Type B pancreatic cell (in vitro differentiated cells): ENCODE results near the gene WDR46. TPM values are rescaled to one million over a fixed set of nuclear protein-coding genes. Genes with fewer than 3 reads are reported as not detected.
A peak's percentile ranks its signal among the peaks of the same experiment; 100 is the strongest.

Experiments
- DNase-seq: peaks from one replicate; pipeline ENCODE4 v3.0.0; 2021; ENCODE audit warnings: mixed read lengths; ENCODE audit not compliant: unreplicated experiment; ENCODE audit errors: extremely low spot score
- H3K27ac Mint-ChIP-seq: 2 replicates; pipeline ENCODE4 v1.8.0; 2021; ENCODE audit warnings: mild to moderate bottlenecking, mixed read lengths
- H3K27me3 Mint-ChIP-seq: 2 replicates; pipeline ENCODE4 v1.8.0; 2021; ENCODE audit warnings: mixed read lengths
- H3K36me3 Mint-ChIP-seq: 2 replicates; pipeline ENCODE4 v1.8.0; 2021; ENCODE audit warnings: mixed read lengths
- H3K4me1 Mint-ChIP-seq: one replicate; pipeline ENCODE4 v1.8.0; 2021; ENCODE audit warnings: mixed read lengths; ENCODE audit not compliant: unreplicated experiment
- H3K4me3 Mint-ChIP-seq: 2 replicates; pipeline ENCODE4 v1.8.0; 2021; ENCODE audit warnings: mild to moderate bottlenecking, mixed read lengths
- H3K9me3 Mint-ChIP-seq: 2 replicates; pipeline ENCODE4 v1.8.0; 2021; ENCODE audit warnings: mixed read lengths
- CTCF ChIP-seq: fragments of 200-600 bp; sonication (generic); conservative IDR thresholded peaks from 2 replicates; pipeline ENCODE4 v1.5.0; 2021; ENCODE audit warnings: antibody characterized with exemption, mild to moderate bottlenecking
- total RNA-seq: library from RNA; stranded (reverse); gene quantifications from 2 replicates; pipeline ENCODE4 v1.2.1, GENCODE V29; 2021; ENCODE audit warnings: low replicate concordance

Gene WDR46
- total RNA-seq, 1 donor from 2014 or later, result 67.4 TPM

- peaks cover 2% of the 10 kb centered on the region for H3K4me1 Mint-ChIP-seq
- no peak for TF ChIP-seq CTCF
- no peak for DNase-seq
- H3K36me3 Mint-ChIP-seq, result no peaks in the 10 kb centered on the region
- no peak overlapping the region for H3K27ac Mint-ChIP-seq
- H3K27me3 Mint-ChIP-seq, result peaks cover 3% of the 10 kb centered on the region
- no peak overlapping the region for H3K4me3 Mint-ChIP-seq
- no peaks in the 10 kb centered on the region for H3K9me3 Mint-ChIP-seq
These were observed 40.0 kb upstream of the WDR46 start for GRCh38 chr6:33329058-33329457.

- H3K27ac Mint-ChIP-seq, result no peak overlapping the region
- H3K9me3 Mint-ChIP-seq, result no peaks in the 10 kb centered on the region
- H3K36me3 Mint-ChIP-seq, result peaks cover 9% of the 10 kb centered on the region
- peak overlapping the region; percentile 100 for H3K4me3 Mint-ChIP-seq
- H3K4me1 Mint-ChIP-seq, result peaks cover 38% of the 10 kb centered on the region
- no peak for TF ChIP-seq CTCF
- no peaks in the 10 kb centered on the region for H3K27me3 Mint-ChIP-seq
- DNase-seq, result no peak
These were observed 35.1 kb upstream of the WDR46 start for GRCh38 chr6:33324125-33324524.

- no peak for TF ChIP-seq CTCF
- Mint-ChIP-seq H3K9me3 (no peaks in the 10 kb centered on the region), H3K27ac (peak overlapping the region; percentile 99), H3K36me3 (peaks cover 11% of the 10 kb centered on the region), H3K4me3 (peak overlapping the region; percentile 100), H3K4me1 (peaks cover 42% of the 10 kb centered on the region), H3K27me3 (no peaks in the 10 kb centered on the region)
- DNase-seq, result no peak
These were observed 34.5 kb upstream of the WDR46 start for GRCh38 chr6:33323623-33323948.

- Mint-ChIP-seq H3K4me1 (peaks cover 60% of the 10 kb centered on the region), H3K36me3 (peaks cover 14% of the 10 kb centered on the region), H3K4me3 (peak overlapping the region; percentile 86), H3K27ac (peak overlapping the region; percentile 70), H3K27me3 (no peaks in the 10 kb centered on the region), H3K9me3 (no peaks in the 10 kb centered on the region)
- no peak for TF ChIP-seq CTCF
- DNase-seq, result no peak
These were observed 32.2 kb upstream of the WDR46 start for GRCh38 chr6:33321227-33321626.

GRCh38 chr6:33320315-33321181 is 31.5 kb upstream of the WDR46 start:
- H3K4me1 Mint-ChIP-seq, result peaks cover 60% of the 10 kb centered on the region
- H3K27ac Mint-ChIP-seq, result peak overlapping the region; percentile 70
- H3K27me3 Mint-ChIP-seq, result no peaks in the 10 kb centered on the region
- DNase-seq, result no peak
- H3K9me3 Mint-ChIP-seq, result no peaks in the 10 kb centered on the region
- peak overlapping the region; percentile 86 for H3K4me3 Mint-ChIP-seq
- no peak for TF ChIP-seq CTCF
- peaks cover 14% of the 10 kb centered on the region for H3K36me3 Mint-ChIP-seq
